ENCODE data around the gene PDE4D. TPM values are rescaled to one million over a fixed set of nuclear protein-coding genes. Genes with fewer than 3 reads are reported as not detected.

PDE4D gene
- total and polyA plus RNA-seq, 10 of the 15 experiments (the other 5 are each of a cell fraction or from before 2014, with no cell fraction given): 0.87 to 4.1 (median 2.2) TPM

GRCh38 chr5:59126016-59126707, 767.4 kb downstream of the PDE4D start:
- no peak overlapping the region for H3K4me3 ChIP-seq
- TF ChIP-seq IRF4 (IDR thresholded peaks at IDR 0.05; ENCODE audit: low read depth, low read length): no peak
- no peak for TF ChIP-seq RCOR1 (conservative IDR thresholded peaks at IDR 0.05; ENCODE audit: low read depth, low read length)
- no peaks in the 10 kb centered on the region for H3K36me3 ChIP-seq (ENCODE audit: control insufficient read depth in 2 of 2, insufficient read depth in 2 of 2, low read length in 1 of 2)
- WGBS (ENCODE audit: insufficient coverage, insufficient replicate concordance, low lambda C conversion rate, missing lambda C conversion rate): 49% methylated on average over 5 of the region's 5 CpGs
- POLR2A ChIA-PET: interaction anchor here (1.6 kb wide), 1 partner anchor 55 kb away, joined by 3 read pairs; no protein-coding TSS in a partner anchor
- in situ Hi-C loops (cut with MboI): no loop called here
- H3K4me1 ChIP-seq (ENCODE audit: control insufficient read depth, insufficient read depth, low read length): no peaks in the 10 kb centered on the region; the same call in 1 of the 2 replicates
- no peak for FAIRE-seq
- intact Hi-C loops (cut with micrococcal nuclease; ENCODE audit: unreplicated experiment): loop anchor here (2.0 kb wide), 2 partner anchors 53 to 91 kb away; no protein-coding TSS in a partner anchor
- no peaks in the 10 kb centered on the region; the same call in 2 of the 3 replicates for H3K9me3 ChIP-seq (replicated peaks; ENCODE audit: control insufficient read depth, insufficient read depth, low read length)
- H3K27me3 ChIP-seq (replicated peaks in 1 of 2; ENCODE audit: control insufficient read depth in 2 of 2, insufficient read depth in 2 of 2, low read length in 1 of 2): no peaks in the 10 kb centered on the region; a peak in 1 of 4 replicates
- RAD21 ChIA-PET (ENCODE audit: unreplicated experiment): no interaction called here
- no peak for DNase-seq (ENCODE audit: low read depth, low spot score)
- H4K20me1 ChIP-seq (ENCODE audit: control insufficient read depth, insufficient read depth): no peaks in the 10 kb centered on the region
- no peak overlapping the region for H3K9ac ChIP-seq (ENCODE audit: control insufficient read depth, insufficient read depth, low read length)
- H2AFZ ChIP-seq (ENCODE audit: control insufficient read depth, low read depth, low read length): no peak overlapping the region
- BruUV-seq (replicated peaks): no TSS peak
- no peak overlapping the region for H3K4me2 ChIP-seq (ENCODE audit: control insufficient read depth, insufficient read depth)
- no peaks in the 10 kb centered on the region for H3K79me2 ChIP-seq (ENCODE audit: control insufficient read depth, insufficient read depth, low read length)
- SMC1A ChIA-PET (ENCODE audit: uncharacterized antibody, unreplicated experiment): interaction anchor here (1.6 kb wide), 1 partner anchor 11 kb away, joined by 3 read pairs; no protein-coding TSS in a partner anchor
- H3K27ac ChIP-seq (ENCODE audit: control insufficient read depth, insufficient read depth): no peak overlapping the region
- CTCF ChIA-PET: interaction anchor here (0.6 to 1.4 kb wide), 3 partner anchors 48 to 239 kb away, joined by 3 to 6 read pairs (median 4); no protein-coding TSS in a partner anchor
- no peak for ATAC-seq

- 42% methylated on average over 9 of the region's 9 CpGs for WGBS (ENCODE audit: insufficient coverage, insufficient replicate concordance, low lambda C conversion rate, missing lambda C conversion rate)
- in situ Hi-C loops (cut with MboI) (no loop called here), intact Hi-C loops (cut with micrococcal nuclease; ENCODE audit: unreplicated experiment) (no loop called here)
- CTCF ChIA-PET: interaction anchor here (0.8 to 2.1 kb wide), 8 partner anchors 9 to 255 kb away, joined by 4 to 11 read pairs (median 5); no protein-coding TSS in a partner anchor
- POLR2A ChIA-PET: interaction anchor here (0.8 to 1.4 kb wide), 2 partner anchors 10 to 180 kb away, joined by 3 read pairs; no protein-coding TSS in a partner anchor
- RAD21 ChIA-PET (ENCODE audit: unreplicated experiment): interaction anchor here (0.6 to 2.3 kb wide), 13 partner anchors 8 to 239 kb away, joined by 3 to 10 read pairs (median 4); no protein-coding TSS in a partner anchor
- no peak overlapping the region for H3K4me3 ChIP-seq
- H3K27me3 ChIP-seq (replicated peaks in 1 of 2; ENCODE audit: control insufficient read depth in 2 of 2, insufficient read depth in 2 of 2, low read length in 1 of 2): no peaks in the 10 kb centered on the region; a peak in 1 of 4 replicates
- BruUV-seq (replicated peaks): no TSS peak
- H3K4me1 ChIP-seq (ENCODE audit: control insufficient read depth, insufficient read depth, low read length): no peaks in the 10 kb centered on the region; the same call in 1 of the 2 replicates
- H4K20me1 ChIP-seq (ENCODE audit: control insufficient read depth, insufficient read depth): no peaks in the 10 kb centered on the region
- no peak overlapping the region for H3K27ac ChIP-seq (ENCODE audit: control insufficient read depth, insufficient read depth)
- H3K9ac ChIP-seq (ENCODE audit: control insufficient read depth, insufficient read depth, low read length): no peak overlapping the region
- no peaks in the 10 kb centered on the region; the same call in 2 of the 3 replicates for H3K9me3 ChIP-seq (replicated peaks; ENCODE audit: control insufficient read depth, insufficient read depth, low read length)
- DNase-seq (ENCODE audit: low read depth, low spot score) (no peak), ATAC-seq (peak; percentile 40), FAIRE-seq (no peak)
- H3K79me2 ChIP-seq (ENCODE audit: control insufficient read depth, insufficient read depth, low read length): no peaks in the 10 kb centered on the region
- SMC1A ChIA-PET (ENCODE audit: uncharacterized antibody, unreplicated experiment): interaction anchor here (0.9 to 2.6 kb wide), 12 partner anchors 9 to 419 kb away, joined by 3 to 21 read pairs (median 6); no protein-coding TSS in a partner anchor
- H3K36me3 ChIP-seq (ENCODE audit: control insufficient read depth in 2 of 2, insufficient read depth in 2 of 2, low read length in 1 of 2): no peaks in the 10 kb centered on the region
- H2AFZ ChIP-seq (ENCODE audit: control insufficient read depth, low read depth, low read length): no peak overlapping the region
- no peak overlapping the region; the same call in 1 of the 2 replicates for H3K4me2 ChIP-seq (ENCODE audit: control insufficient read depth, insufficient read depth)
- TF ChIP-seq MTA2 (IDR thresholded peaks at IDR 0.05; ENCODE audit: low read depth): 0 out of 2 replicates have a peak, but pooled peaks have one; percentile 16
- no peak for TF ChIP-seq BCLAF1 (IDR thresholded peaks at IDR 0.05)
- peak; percentile 77 for TF ChIP-seq RUNX3 (IDR thresholded peaks at IDR 0.05; ENCODE audit: low read length)
Measured at GRCh38 chr5:59125011-59125961, 768.2 kb downstream of the PDE4D start.

Data from GM12878 (cell line).